GM12865 (cell line): Measurements from ENCODE around the gene USP26.

Source experiments
- DNase-seq: peaks from one replicate; pipeline ENCODE4 v3.0.0; 2010; ENCODE audit warnings: low read depth
- H3K4me3 ChIP-seq: 2 replicates; pipeline ENCODE4 v1.5.1; 2011; ENCODE audit warnings: mild to moderate bottlenecking, low read depth, low read length, control low read depth
- CTCF ChIP-seq: IDR thresholded peaks from 2 replicates; pipeline ENCODE4 v1.5.1; 2011; ENCODE audit warnings: low read length, control low read depth, low read depth, inconsistent platforms; ENCODE audit not compliant: insufficient read depth; ENCODE audit errors: missing control alignments

USP26 gene

GRCh38 chrX:133033010-133033409 is 63.9 kb downstream of the USP26 start:
- no peak for TF ChIP-seq CTCF

GRCh38 chrX:133018229-133018628 is 78.7 kb downstream of the USP26 start:
- DNase-seq, result no peak

More at GRCh38 chrX:133033010-133033409, 63.9 kb downstream of the USP26 start:
- no peak for DNase-seq
- no peak overlapping the region for H3K4me3 ChIP-seq

GRCh38 chrX:133007458-133007857 is 89.5 kb downstream of the USP26 start:
- H3K4me3 ChIP-seq, result no peak overlapping the region
- no peak for TF ChIP-seq CTCF
- no peak for DNase-seq

More at GRCh38 chrX:133018229-133018628, 78.7 kb downstream of the USP26 start:
- no peak for TF ChIP-seq CTCF
- no peak overlapping the region for H3K4me3 ChIP-seq

GRCh38 chrX:133005616-133006015 is 91.3 kb downstream of the USP26 start:
- H3K4me3 ChIP-seq, result no peak overlapping the region
- TF ChIP-seq CTCF, result no peak

GRCh38 chrX:133005042-133005441 is 91.9 kb downstream of the USP26 start:
- DNase-seq, result peak; percentile 0
- TF ChIP-seq CTCF, result peak; percentile 44
- H3K4me3 ChIP-seq, result no peak overlapping the region

More at GRCh38 chrX:133005616-133006015, 91.3 kb downstream of the USP26 start:
- DNase-seq, result no peak

GRCh38 chrX:132999209-132999608 is 97.7 kb downstream of the USP26 start:
- no peak for TF ChIP-seq CTCF
- DNase-seq, result no peak
- no peak overlapping the region for H3K4me3 ChIP-seq

GRCh38 chrX:132990835-132991234 is 106.1 kb downstream of the USP26 start:
- TF ChIP-seq CTCF, result no peak
- no peak for DNase-seq
- no peak overlapping the region for H3K4me3 ChIP-seq
